Activated CD8-positive, alpha-beta memory T cell treated with anti-CD3 and anti-CD28 coated beads for 4 hours (primary cell): ENCODE results near the gene TANGO2.

ENCODE experiments used
- DNase-seq, 2 donors: peaks; one replicate each; pipeline ENCODE4 v3.0.0-alpha.2; 2020; ENCODE audit warnings: low read depth in 2 of 2

TANGO2 gene

DNA sequence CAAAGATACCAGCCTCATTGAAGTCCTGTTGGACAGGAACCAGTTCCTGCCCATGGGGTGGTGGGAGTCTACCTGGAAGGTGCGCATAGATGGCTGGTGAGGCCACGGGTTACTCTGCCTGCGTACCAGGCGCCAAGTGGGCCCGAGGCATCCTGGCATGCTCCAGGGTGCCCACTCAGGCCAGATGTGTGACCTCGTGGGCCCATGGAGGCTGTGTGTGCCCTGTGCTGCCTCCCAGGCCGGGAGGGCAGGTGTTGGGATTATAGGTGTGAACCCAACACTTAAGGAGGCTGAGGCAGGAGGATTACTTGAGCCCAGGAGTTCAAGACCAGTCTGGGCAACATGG is 23.1 kb downstream of the TANGO2 start:
- DNase-seq, result no peak

DNA sequence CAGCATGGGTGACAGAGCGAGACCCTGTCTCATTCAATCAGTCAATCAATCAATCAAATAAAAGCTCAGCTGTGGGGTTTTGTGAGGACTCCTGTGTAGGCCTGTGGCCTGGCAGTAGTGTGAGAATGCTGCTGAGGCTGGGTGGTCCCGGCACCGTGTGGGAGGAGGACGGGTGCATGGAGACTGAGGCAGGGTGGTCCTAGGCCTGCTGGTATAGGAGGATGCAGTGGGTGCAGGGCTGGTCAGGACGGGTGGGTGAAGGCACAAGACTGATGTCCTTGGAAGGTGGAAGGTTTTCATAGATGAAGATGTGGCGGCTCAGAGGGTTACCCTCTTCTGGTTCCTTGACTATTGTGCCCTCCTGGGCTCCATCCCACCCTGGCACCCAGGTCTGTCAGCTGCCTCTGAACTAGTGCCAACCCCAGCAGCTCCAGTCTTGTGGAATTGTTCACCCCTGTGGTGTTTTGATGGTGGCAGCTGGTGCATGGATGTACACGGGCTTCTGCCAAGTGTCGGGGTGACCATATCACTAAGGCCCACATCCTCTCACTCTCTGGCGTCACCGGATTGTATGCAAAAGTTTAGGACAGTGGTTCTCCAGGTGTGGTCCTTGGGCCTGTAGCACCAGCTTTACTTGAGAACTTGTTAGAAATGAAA is 23.7 kb downstream of the TANGO2 start:
- DNase-seq, result no peak

DNA sequence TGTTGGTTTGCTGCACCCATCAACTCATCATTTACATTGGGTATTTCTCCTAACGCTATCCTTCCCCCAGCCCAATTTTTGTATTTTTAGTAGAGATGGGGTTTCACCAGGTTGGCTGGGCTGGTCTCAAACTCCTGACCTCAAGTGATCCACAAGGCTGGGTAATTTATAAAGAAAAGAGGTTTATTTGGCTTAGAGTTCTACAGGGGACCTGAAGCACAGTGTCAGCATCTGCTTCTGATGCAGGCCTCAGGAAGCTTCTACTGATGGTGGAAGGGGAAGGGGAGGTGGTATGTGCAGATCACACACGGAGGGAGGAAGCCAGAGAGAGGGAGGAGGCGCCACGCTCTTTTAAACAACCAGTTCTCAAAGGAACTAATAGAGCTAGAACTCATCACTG is 25.8 kb downstream of the TANGO2 start:
- no peak for DNase-seq

DNA sequence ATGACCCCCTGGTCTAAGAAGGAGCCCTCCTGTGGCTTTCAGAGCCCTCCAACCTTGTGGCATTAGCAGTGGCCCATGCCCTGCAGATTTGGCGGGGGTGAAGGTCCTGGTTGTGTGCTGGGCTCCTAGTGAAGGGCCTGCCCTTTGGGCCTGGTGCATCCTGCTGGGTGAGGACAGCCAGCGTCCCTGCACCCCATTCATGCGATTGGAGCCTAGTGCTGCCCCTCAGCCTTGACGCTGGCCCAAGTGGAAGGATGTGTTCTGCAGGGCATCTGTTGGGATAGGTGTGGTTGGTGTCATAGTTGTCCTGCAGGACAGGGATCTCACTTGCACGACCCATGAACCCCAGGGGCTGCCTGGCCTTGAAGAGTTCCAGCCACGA is 31.0 kb downstream of the TANGO2 start:
- DNase-seq, result no peak

DNA sequence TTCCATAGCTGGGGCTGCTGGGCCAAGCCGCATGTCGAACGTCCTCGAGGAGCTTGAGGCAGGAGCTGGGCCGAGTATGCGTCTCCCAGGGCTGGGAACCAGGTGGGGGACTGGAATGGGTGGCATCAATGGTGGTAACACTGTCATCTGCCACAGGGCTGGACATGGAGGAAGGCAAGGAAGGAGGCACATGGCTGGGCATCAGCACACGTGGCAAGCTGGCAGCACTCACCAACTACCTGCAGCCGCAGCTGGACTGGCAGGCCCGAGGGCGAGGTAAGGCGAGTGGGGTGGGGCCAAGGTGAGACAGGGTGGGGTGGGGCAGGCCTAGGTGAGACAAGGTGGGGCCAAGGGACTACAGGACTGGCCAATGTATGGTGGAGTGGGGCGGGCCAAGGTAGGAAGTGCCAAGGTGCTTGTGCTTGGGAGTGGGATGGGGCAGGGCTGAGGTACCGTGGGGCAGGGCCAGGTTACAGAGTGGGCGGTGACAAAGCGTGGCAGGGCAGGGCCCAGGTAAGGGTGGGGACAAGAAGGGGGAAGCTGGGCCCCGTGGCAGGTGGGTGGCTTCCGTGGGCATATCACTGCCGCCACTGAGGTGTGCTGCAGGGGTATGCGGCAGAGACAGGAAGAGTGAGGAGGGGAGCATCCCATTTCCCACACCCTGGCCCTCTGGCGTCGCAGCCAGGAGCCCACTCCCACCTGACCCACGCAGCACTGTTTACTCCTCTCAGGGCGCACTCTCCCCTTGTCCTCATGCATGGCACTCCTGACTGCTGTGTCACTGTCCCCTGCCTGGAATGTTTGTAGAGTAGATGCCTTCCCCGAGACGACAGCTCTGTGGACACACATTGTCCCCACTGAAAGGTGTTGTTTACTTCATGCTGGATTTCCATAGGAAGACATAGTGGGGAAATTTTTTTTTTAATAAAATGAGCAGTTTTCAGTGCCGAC is 31.7 kb downstream of the TANGO2 start:
- DNase-seq, result no peak

DNA sequence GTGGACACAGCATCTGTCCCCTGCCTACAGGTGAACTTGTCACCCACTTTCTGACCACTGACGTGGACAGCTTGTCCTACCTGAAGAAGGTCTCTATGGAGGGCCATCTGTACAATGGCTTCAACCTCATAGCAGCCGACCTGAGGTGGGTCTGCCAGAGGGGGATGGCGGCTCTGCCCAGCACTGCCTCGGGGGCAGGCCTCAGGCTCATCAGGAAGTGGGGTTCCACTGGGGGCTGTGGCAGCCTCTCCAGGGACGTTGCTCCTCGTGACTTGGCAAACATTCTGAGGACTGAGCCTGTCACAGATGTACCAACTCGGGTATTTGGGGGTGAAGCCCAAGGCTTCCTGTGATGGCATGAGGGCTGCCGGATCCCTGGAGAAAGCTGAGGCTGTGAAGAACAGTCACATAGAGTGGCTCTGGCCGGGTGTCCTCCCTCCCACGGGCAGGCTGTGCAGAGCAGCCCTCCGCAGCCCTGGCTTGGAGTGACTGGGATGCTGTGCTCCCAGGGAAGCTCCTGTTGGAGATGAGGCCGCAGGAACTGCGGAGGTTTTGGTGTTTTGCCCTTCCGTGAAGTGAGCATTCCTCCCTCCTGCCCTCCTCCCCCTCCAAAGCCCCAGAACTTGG is 32.6 kb downstream of the TANGO2 start:
- DNase-seq, result no peak

DNA sequence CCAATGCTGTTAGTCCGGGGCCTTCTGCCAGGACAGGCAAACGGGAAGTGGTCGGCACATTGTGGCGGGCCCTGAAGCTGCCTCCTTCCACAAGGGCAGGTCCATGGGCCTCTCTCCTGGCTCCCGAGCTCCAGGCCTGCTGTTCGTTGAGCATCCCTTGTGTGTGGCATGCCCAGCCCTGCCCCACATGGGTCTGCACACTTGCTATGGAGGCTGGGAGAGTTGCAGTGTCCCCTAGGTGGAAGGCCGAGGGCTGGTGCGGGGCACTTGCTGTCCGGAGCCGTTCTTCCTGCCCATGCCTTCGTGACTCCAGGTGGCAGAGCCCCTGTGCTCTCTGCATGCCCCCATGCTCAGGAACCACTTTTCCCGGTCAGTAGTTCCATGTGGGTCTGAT is 33.1 kb downstream of the TANGO2 start:
- DNase-seq, result no peak

DNA sequence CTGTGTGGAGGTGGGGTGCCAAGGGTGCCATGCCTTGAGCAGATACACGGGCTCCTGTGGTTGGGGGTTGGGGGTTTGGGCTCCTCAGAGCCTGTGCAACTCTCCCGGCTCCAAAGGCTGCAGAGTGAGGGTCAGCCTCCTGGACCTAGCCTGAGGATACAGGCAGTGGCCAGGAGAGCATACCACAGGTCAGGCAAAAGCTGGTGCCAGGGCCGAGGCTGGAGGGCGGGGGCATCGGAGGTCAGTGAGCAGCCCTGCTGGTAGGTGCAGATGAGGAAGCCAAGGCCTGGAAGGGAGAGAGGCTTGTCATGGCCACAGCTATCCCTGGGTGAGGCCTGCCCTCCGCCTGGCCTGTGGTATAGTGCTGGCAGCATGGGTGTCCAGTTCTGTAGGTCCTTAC is 33.6 kb downstream of the TANGO2 start:
- DNase-seq, result no peak

DNA sequence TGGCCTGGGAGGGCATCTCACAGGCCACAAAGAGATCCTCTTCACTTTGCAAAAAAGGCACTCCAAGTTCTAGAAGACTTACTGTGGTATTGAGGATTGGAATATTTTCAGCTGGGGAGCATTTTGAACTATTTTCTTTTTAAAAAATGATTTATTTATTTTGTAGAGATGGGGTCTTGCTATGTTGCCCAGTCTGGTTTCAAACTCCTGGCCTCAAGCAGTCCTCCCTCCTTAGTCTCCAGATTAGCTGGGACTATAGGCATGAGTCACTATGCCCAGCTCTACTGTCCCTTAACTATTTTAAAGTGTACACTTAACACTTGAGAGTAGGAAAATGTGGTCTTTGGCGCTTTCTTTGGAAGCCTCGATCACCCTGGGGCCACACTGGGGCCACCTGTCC is 34.2 kb downstream of the TANGO2 start:
- no peak for DNase-seq

DNA sequence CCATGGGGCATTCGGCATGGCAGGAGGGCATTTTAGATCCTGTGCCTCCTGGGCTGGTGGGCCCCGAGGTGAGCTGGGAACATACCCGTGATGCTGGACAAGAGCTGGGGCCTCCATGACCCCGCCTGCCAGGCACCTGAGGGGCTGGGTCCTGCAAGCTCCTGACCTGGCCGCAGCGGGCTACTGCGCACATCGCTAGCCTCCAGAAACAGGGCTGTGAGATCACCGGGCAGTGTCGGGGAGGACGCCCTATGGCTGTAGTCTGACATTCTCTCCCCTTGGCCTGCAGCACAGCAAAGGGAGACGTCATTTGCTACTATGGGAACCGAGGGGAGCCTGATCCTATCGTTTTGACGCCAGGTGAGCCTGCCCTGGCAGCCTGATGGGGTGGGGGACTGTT is 34.7 kb downstream of the TANGO2 start:
- no peak for DNase-seq

DNA sequence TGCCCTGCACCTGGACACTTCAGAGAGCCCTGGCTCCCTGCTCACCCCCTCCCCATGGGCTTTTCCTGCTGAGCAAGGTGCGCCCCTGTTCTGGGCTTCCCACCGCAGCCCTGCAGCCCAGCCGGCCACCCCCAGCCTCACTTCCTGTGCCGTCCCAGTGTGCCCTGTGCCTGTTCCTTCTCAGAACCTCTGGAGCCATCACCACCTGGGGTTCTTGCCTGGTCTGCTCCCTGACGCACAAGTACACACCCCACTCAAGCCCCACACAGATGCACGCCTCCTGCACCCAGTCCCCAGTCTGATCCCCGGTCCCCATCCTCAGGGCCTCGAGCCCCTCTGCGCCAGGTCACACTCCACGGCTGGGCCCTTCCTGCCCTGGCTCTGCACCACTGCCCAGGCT is 35.3 kb downstream of the TANGO2 start:
- DNase-seq, result no peak

DNA sequence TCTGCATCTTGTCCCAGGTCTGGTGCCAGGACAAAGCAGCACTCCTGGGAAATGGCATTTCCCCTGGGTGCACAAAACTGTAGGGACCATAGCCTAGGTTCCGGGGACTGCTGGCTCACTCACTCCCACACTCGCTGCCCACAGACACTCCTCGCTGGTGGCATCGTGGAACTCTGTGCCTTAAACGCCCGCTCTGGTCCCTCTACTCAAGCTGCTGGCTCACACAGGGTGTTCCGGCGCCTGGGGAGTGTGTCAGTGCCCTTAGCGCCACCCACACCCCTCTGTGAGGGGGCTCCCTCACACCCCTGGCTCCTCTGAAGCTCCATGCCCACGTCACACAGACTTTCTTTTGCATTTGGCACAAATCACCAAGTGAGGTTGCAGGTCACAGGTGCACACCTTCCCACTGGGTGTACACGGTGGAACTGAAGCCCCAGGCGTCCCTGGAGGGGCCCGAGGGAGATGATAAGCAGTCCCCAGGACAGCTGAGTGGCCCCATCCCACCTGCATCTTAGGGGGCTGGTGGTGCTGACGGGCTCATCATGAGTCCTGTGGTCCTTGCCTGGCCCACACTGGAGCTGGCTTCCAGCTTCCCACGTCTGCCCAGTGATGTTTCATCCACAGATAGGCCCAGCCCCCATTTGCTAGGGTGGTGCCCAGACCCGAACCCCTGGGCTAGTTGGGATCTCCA is 35.9 kb downstream of the TANGO2 start:
- DNase-seq, result no peak

DNA sequence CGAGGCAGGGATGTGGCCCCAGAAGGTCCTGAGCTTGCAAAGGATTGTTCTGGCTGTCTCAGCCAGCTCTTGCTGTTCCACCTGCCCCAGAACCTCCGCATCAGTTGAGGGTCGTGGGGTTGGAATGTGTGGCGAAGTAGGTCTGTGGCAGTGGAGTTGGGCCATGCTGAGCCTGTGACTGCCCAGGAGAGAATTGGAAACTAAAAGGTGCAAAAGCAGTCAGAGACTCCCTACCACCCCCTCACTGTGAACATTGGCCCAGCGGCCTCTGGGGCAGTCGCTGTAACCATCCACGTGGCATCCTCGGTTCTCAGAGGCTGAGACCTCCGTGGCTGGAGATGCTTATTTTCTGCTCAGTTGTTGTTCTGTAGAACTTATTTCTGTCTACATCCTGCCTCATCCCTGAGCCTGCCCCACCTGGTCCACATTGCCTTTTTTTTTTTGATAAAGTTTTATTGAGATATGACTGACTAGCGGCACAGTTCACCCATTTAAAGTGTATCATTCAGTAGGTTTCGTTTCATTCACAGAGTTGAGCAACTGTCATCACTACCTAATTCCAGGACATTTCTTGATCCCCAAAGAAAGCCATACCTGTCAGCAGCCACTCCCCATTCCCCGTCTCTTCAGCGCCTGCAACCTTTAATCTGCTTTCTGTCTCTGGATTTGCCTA is 36.8 kb downstream of the TANGO2 start:
- DNase-seq, result no peak

DNA sequence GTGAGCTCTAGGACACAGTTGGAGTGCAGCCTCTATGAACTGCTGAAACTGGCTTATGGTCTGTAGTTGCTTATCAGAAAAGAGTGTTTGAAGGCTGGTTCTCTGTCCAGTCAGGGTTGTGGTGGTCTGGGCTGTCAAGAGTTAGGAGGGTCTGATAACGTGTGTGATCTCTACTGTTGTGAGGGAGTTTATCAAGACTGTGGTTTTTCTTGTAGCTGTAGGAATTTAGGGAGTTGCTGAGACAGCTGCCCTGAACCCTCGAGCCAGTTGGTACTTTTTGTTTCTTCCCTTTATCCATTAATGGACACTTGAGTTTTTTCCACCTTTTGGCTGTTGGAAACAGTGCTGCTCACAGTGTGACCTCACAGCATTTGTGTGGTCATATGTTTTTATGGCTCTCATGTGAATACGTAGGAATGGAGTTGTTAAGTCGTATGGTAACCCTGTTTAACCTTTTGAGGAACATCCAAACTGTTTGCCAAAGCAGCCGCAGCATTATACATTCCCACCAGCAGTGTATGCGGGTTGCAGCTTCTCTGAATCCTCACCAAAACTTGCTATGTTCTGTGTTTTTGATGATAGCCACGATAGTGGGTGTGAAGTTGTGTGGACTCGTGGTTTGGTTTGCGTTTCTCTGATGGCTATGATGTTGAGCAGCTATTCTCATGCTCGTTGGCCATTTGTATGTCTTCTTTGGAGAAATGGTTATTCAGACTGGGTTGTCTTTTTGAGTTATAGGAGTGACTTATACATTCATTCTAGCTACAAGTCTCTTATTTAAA is 38.3 kb downstream of the TANGO2 start:
- DNase-seq, result no peak

DNA sequence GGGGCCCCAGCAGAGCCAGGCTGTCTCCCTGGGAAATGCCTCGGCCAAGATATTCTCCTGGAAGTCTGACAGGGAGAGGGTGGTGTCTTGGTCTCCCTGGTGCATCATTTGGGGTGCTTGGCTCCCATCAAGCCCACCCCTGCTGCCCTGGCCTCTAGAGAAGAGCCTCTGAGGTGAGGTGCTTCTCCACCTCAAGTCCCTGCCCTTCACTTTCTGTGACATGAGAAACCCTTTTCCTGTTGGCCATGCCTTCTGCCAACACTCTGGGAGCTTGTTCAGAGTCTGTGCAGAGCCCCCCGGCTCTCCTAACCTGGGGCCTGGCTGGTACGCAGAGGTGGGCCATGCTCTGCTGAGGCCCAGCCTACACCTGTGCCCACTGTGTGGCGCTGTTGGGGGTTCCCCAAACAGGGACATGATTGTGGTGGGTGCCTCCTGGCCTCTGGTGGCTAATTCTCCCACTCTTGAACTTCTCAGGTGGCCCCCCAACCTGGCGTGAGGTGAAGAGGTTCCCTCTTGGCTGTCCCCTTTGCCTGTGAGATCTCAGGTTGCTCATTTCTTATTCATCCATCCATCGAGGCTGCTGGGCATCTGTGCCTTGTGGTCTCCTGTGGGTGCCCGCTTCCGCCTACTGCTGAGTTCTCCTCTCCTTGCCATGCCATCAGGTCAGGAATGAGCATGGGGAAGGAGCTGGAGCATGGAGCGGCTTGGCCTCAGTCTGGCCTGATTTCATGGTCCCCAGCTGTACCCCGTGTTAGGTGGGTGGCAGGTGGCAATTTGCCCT is 40.0 kb downstream of the TANGO2 start:
- no peak for DNase-seq

DNA sequence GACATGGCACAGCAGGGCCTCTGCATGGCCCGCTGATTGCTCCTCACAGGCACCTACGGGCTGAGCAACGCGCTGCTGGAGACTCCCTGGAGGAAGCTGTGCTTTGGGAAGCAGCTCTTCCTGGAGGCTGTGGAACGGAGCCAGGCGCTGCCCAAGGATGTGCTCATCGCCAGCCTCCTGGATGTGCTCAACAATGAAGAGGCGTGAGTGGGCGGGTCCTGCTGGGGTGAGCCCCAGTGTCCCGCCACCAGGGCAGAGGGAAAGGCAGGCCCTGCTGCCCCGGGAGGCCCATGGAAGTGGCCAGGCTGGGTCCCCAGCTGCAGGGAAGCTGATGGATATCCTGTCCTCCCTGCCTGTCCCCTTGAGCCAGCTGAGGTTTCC is 40.6 kb downstream of the TANGO2 start:
- DNase-seq, result no peak

DNA sequence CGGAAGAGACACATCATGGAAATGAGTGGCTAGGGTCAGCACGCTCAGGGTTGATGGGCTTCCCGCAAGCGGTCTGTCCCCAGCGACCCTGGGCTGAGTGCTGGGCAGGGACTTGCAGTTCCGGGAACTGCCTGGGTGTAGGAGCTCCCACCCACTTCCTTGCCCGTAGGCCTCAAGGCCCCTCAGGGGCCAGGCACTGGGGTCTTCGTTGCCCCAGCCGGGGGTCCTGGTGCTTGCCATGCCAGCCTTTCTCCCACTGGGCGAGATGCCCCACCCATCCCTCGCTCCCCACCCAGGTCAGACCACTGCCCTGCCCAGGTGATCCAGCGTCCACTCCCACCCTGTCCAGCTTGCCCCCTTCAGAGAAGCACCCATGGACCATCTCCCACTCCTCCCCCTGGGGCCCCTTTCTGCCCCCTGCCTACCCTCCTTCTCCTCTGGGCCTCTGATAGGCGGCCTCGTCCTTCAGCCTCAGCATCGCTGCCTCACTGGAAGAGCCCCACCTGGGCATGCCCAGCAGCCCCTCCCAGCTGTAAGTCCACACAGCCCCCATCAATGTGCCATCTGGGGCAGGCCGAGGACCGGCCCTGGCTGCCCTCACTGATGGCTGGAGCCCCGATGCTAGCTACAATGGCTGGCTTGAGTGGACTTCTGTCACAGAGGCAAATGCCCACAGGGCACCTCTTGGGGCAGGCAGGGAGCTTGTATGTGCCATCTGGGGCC is 41.3 kb downstream of the TANGO2 start:
- DNase-seq, result no peak

DNA sequence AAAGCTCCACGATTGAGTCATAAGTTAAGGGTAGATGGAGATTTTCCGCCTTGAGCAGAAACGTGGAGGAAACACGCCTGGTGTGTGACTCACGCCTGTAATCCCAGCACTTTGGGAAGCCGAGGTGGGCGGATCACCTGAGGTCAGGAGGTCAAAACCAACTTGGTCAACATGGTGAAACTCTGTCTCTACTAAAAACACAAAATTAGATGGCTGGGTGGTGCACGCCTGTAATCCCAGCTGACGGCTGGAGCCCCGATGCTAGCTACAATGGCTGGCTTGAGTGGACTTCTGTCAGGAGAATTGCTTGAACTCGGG is 41.8 kb downstream of the TANGO2 start:
- no peak for DNase-seq

DNA sequence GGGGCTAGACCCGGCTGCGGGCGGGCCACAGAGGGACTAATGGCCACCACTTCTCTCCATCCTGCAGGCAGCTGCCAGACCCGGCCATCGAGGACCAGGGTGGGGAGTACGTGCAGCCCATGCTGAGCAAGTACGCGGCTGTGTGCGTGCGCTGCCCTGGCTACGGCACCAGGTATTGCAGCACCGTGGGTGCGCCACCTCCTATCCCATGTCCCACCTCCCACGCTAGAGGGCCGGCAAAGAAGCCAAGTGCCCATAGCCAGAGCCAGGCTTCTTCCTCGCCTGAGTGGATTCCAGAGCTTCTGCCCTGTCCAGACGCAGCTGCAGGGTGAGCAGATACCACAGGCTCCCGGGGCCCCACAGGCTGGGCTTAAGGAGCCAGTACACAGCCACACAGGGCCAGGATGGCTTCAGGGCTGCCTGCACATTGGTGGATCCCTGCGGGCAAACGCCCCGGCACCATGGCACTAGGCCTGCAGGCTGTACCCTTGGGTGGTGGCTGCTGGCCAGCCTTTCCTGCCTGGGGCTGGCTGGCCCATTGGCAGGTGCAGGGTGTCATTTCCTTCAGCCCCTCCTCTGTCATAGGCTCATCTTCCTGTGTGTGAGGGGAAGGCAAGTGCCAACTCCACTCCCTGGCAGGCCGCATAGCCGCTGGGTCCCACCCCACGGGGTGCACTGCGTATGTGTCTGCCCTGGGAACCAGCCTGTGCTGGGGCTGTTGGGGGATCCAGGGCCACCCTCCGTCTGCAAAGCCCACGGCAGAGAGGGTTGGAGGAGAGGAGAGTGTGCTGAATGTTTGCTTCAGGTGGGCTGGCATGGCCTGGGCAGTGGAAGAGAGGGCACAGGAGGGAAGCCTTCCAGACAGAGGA is 42.6 kb downstream of the TANGO2 start:
- DNase-seq, result no peak
